SK-N-SH (cell line): ENCODE data around the gene SYNGR2. TPM values are rescaled to one million over a fixed set of nuclear protein-coding genes. Genes with fewer than 3 reads are reported as not detected.

Experiments used
- CTCF ChIA-PET: fragments of 300-600, 350-600 bp; formaldehyde crosslinking; extraction: SDS; loops from one replicate; lab custom pipeline; 2021; lab: Yijun Ruan, JAX
- POLR2A ChIA-PET: fragments of 350-600 bp; sonication (Branson Sonifier 250); formaldehyde crosslinking; extraction: SDS; loops from one replicate; lab custom pipeline; 2020; ENCODE audit warnings: antibody characterized with exemption, inconsistent platforms; lab: Yijun Ruan, JAX
- DNase-seq: peaks from one replicate; pipeline ENCODE4 v3.0.0; 2012
- H2AFZ ChIP-seq: fragments of 200-600 bp; sonication (generic); 2 replicates; pipeline ENCODE4 v1.8.1; 2016; ENCODE audit warnings: antibody characterized with exemption, mild to moderate bottlenecking, low read depth
- H3F3A ChIP-seq: fragments of 200-600 bp; sonication (generic); replicated peaks from 2 replicates; pipeline ENCODE3; 2016; ENCODE audit warnings: antibody characterized with exemption, mild to moderate bottlenecking; ENCODE audit not compliant: insufficient read depth
- H3K27ac ChIP-seq, 2 experiments: fragments of 200-500 bp in 1 of 2; fragments of 200-600 bp in 1 of 2; sonication (Bioruptor generic) in 1 of 2; sonication (generic), shearing (Covaris generic) in 1 of 2; 2 replicates each; pipeline versions ENCODE4 v1.5.1 to v1.6.1; 2014 to 2016; ENCODE audit warnings: low read depth in 2 of 2, inconsistent platforms in 1 of 2, low read length in 1 of 2, mild to moderate bottlenecking in 1 of 2, mixed read lengths in 1 of 2
- H3K27me3 ChIP-seq: fragments of 200-600 bp; sonication (generic), shearing (Covaris generic); 2 replicates; pipeline ENCODE4 v1.6.1; 2016; ENCODE audit warnings: mixed run types; ENCODE audit not compliant: insufficient read depth
- H3K36me3 ChIP-seq, 2 experiments: fragments of 200-500 bp in 1 of 2; fragments of 200-600 bp in 1 of 2; sonication (Bioruptor generic) in 1 of 2; sonication (generic) in 1 of 2; replicated peaks in 1 of 2; 2 replicates each; pipeline versions ENCODE3 to v1.5.1; 2014 to 2016; ENCODE audit warnings: low read length in 1 of 2, mild to moderate bottlenecking in 1 of 2; ENCODE audit not compliant: insufficient read depth in 2 of 2, control insufficient read depth in 1 of 2
- H3K4me1 ChIP-seq, 2 experiments: fragments of 200-500 bp in 1 of 2; fragments of 200-600 bp in 1 of 2; sonication (Bioruptor generic) in 1 of 2; sonication (generic), shearing (Covaris generic) in 1 of 2; 2 replicates each; pipeline versions ENCODE4 v1.5.1 to v1.6.1; 2014 to 2016; ENCODE audit warnings: low read depth in 1 of 2, low read length in 1 of 2, mixed run types in 1 of 2; ENCODE audit not compliant: insufficient read depth in 2 of 2, control insufficient read depth in 1 of 2
- H3K4me2 ChIP-seq: fragments of 200-600 bp; sonication (generic), shearing (Covaris generic); 2 replicates; pipeline ENCODE4 v1.6.1; 2017; ENCODE audit warnings: mixed run types
- H3K4me3 ChIP-seq, 2 experiments: fragments of 200-500 bp in 1 of 2; fragments of 200-600 bp in 1 of 2; sonication (Bioruptor generic) in 1 of 2; sonication (generic), shearing (Covaris generic) in 1 of 2; 2 replicates each; pipeline versions ENCODE4 v1.5.1 to v1.8.1; 2014 to 2016; ENCODE audit warnings: low read depth in 2 of 2, inconsistent platforms in 1 of 2, low read length in 1 of 2, mild to moderate bottlenecking in 1 of 2, mixed read lengths in 1 of 2, moderate library complexity in 1 of 2
- H3K79me2 ChIP-seq: fragments of 200-600 bp; sonication (generic); 2 replicates; pipeline ENCODE4 v1.8.1; 2017; ENCODE audit warnings: mild to moderate bottlenecking; ENCODE audit not compliant: insufficient read depth
- H3K9ac ChIP-seq: fragments of 200-600 bp; sonication (generic); 2 replicates; pipeline ENCODE4 v1.6.1; 2017; ENCODE audit warnings: mixed run types
- H3K9me2 ChIP-seq: fragments of 200-600 bp; sonication (generic); 2 replicates; pipeline ENCODE4 v1.6.1; 2017; ENCODE audit warnings: mixed run types
- H3K9me3 ChIP-seq: fragments of 200-600 bp; sonication (generic); 2 replicates; pipeline ENCODE4 v1.6.1; 2017; ENCODE audit warnings: mixed run types, mild to moderate bottlenecking, moderate library complexity
- H4K20me1 ChIP-seq: fragments of 200-600 bp; sonication (generic); 2 replicates; pipeline ENCODE4 v1.6.1; 2017; ENCODE audit warnings: mild to moderate bottlenecking, mixed run types; ENCODE audit not compliant: insufficient read depth
- CHD2 ChIP-seq: fragments of 150-350 bp; IDR thresholded peaks from 2 replicates; pipeline ENCODE4 v1.6.1; 2018; ENCODE audit warnings: low read length; ENCODE audit not compliant: partially characterized antibody
- ELF1 ChIP-seq: IDR thresholded peaks from 2 replicates; pipeline ENCODE4 v1.4.0; 2012
- EZH2phosphoT487 ChIP-seq: fragments of 200-600 bp; sonication (generic); IDR thresholded peaks from 2 replicates; pipeline ENCODE4 v1.6.1; 2017; ENCODE audit warnings: low read depth, mixed run types, mild to moderate bottlenecking, antibody characterized with exemption, moderate library complexity, borderline replicate concordance
- FOXJ3 ChIP-seq: sonication (generic); formaldehyde crosslinking; IDR thresholded peaks from 2 replicates; pipeline ENCODE4 v1.5.1; 2020; ENCODE audit warnings: mild to moderate bottlenecking, missing genetic modification reagents
- GABPA ChIP-seq: IDR thresholded peaks from 2 replicates; pipeline ENCODE4 v1.4.0; 2012; ENCODE audit warnings: low read depth, mild to moderate bottlenecking
- JUND ChIP-seq: IDR thresholded peaks from 2 replicates; pipeline ENCODE4 v1.4.0; 2012
- NFIC ChIP-seq: IDR thresholded peaks from 2 replicates; pipeline ENCODE4 v1.4.0; 2012; ENCODE audit warnings: borderline replicate concordance
- NRF1 ChIP-seq: IDR thresholded peaks from 2 replicates; pipeline ENCODE4 v1.6.1; 2012; ENCODE audit warnings: low read depth, mild to moderate bottlenecking, low read length
- REST ChIP-seq: IDR thresholded peaks from 2 replicates; pipeline ENCODE4 v1.6.1; 2012; ENCODE audit warnings: mild to moderate bottlenecking, low read depth, low read length, moderate library complexity
- SIN3A ChIP-seq: IDR thresholded peaks from 2 replicates; pipeline ENCODE4 v1.6.1; 2012; ENCODE audit warnings: low read depth, mild to moderate bottlenecking, low read length, moderate library complexity, borderline replicate concordance
- SMC3 ChIP-seq: IDR thresholded peaks from 2 replicates; pipeline ENCODE4 v1.6.1; 2012; ENCODE audit warnings: low read depth, low read length, improper control_type of control experiment
- TEAD4 ChIP-seq: IDR thresholded peaks from 2 replicates; pipeline ENCODE4 v1.4.0; 2012; ENCODE audit warnings: mild to moderate bottlenecking, borderline replicate concordance; ENCODE audit not compliant: insufficient read depth
- USF1 ChIP-seq: IDR thresholded peaks from 2 replicates; pipeline ENCODE4 v1.4.0; 2012; ENCODE audit warnings: low read depth, borderline replicate concordance
- USF2 ChIP-seq: fragments of 150-350 bp; IDR thresholded peaks from 2 replicates; pipeline ENCODE4 v1.6.1; 2017; ENCODE audit warnings: antibody characterized with exemption, low read length, low read depth, borderline replicate concordance
- YY1 ChIP-seq: IDR thresholded peaks from 2 replicates; pipeline ENCODE4 v1.4.0; 2012; ENCODE audit warnings: low read depth, mild to moderate bottlenecking
- WGBS: methylation state at CpG from one replicate; pipeline ENCODE4 v1.1.6; 2017; ENCODE audit warnings: low lambda C conversion rate; 5-methylcytosine and 5-hydroxymethylcytosine counted together
- polyA plus RNA-seq, 3 experiments: library from polyadenylated mRNA; depleted of rRNA; stranded (reverse); fragments of >200 nt; gene quantifications; 2 replicates each; pipeline ENCODE4 v1.2.3, GENCODE V29; 2012

SYNGR2 gene
- polyA plus RNA-seq, 1 of the 3 experiments (the other 2 are of a cell fraction) = 181 TPM

- TF ChIP-seq EZH2phosphoT487 (no peak), JUND (no peak), USF1 (no peak), CHD2 (no peak)
Measured at GRCh38 chr17:78147315-78147998, 20.9 kb upstream of the SYNGR2 start (continued).

GRCh38 chr17:78148286-78149016 lies 19.9 kb upstream of the SYNGR2 start:
- H3K4me1 ChIP-seq = peaks cover 4 to 19% of the 10 kb centered on the region in 2 experiments; a peak in 1 of 4 replicates
- H3K4me3 ChIP-seq = no peak overlapping the region
- no peak overlapping the region for H3K27ac ChIP-seq
- no peak for DNase-seq
- H3K9me2 ChIP-seq = no peaks in the 10 kb centered on the region
- H3K9me3 ChIP-seq = no peaks in the 10 kb centered on the region
- H3K27me3 ChIP-seq = no peaks in the 10 kb centered on the region
- no peak overlapping the region for H3K9ac ChIP-seq
- H4K20me1 ChIP-seq = no peaks in the 10 kb centered on the region
- WGBS = 83% methylated on average over 14 of the region's 14 CpGs
- POLR2A ChIA-PET = no interaction called here
- H3K4me2 ChIP-seq = no peak overlapping the region
- H3F3A ChIP-seq = peaks cover 3% of the 10 kb centered on the region
- CTCF ChIA-PET = interaction anchor here (0.6 to 6.2 kb wide), 2 partner anchors 12 to 273 kb away, joined by 3 to 43 read pairs; no protein-coding TSS in a partner anchor
- no peak overlapping the region for H2AFZ ChIP-seq
- H3K36me3 ChIP-seq = no peaks in the 10 kb centered on the region
- TF ChIP-seq CHD2 = no peak
- no peak for TF ChIP-seq NRF1
- no peak for TF ChIP-seq SIN3A
- no peaks in the 10 kb centered on the region for H3K79me2 ChIP-seq

GRCh38 chr17:78151514-78152008 lies 16.8 kb upstream of the SYNGR2 start:
- DNase-seq = no peak
- Histone ChIP-seq H3K4me3 (no peak overlapping the region), H3K4me2 (no peak overlapping the region), H3F3A (no peaks in the 10 kb centered on the region), H3K4me1 (peaks cover 0 to 2% of the 10 kb centered on the region in 2 experiments; a peak in 1 of 4 replicates), H3K27ac (no peak overlapping the region), H3K79me2 (no peaks in the 10 kb centered on the region), H2AFZ (no peak overlapping the region), H3K27me3 (no peaks in the 10 kb centered on the region), H3K9ac (no peak overlapping the region), H3K9me2 (no peaks in the 10 kb centered on the region)
- POLR2A ChIA-PET = no interaction called here
- TF ChIP-seq REST (no peak), SMC3 (no peak), JUND (no peak), NFIC (no peak), USF2 (no peak), FOXJ3 (CRISPR knock-in tag) (no peak), YY1 (no peak), USF1 (no peak), GABPA (no peak), ELF1 (no peak), TEAD4 (no peak)
- TF ChIP-seq, all 33 proteins: peak for 0
- 77% methylated on average over 7 of the region's 7 CpGs for whole genome bisulfite sequencing
- no peaks in the 10 kb centered on the region for H3K9me3 ChIP-seq
- CTCF ChIA-PET = interaction anchor here (1.0 to 6.2 kb wide), 3 partner anchors 11 to 66 kb away, joined by 3 to 43 read pairs (median 4); no protein-coding TSS in a partner anchor
- no peaks in the 10 kb centered on the region for H4K20me1 ChIP-seq
- no peaks in the 10 kb centered on the region for H3K36me3 ChIP-seq
